ENCODE results near the gene ROBO2. TPM values are rescaled to one million over a fixed set of nuclear protein-coding genes. Genes with fewer than 3 reads are reported as not detected.

The ROBO2 gene
- total RNA-seq, 1 experiment from 2014 or later: not detected

DNA sequence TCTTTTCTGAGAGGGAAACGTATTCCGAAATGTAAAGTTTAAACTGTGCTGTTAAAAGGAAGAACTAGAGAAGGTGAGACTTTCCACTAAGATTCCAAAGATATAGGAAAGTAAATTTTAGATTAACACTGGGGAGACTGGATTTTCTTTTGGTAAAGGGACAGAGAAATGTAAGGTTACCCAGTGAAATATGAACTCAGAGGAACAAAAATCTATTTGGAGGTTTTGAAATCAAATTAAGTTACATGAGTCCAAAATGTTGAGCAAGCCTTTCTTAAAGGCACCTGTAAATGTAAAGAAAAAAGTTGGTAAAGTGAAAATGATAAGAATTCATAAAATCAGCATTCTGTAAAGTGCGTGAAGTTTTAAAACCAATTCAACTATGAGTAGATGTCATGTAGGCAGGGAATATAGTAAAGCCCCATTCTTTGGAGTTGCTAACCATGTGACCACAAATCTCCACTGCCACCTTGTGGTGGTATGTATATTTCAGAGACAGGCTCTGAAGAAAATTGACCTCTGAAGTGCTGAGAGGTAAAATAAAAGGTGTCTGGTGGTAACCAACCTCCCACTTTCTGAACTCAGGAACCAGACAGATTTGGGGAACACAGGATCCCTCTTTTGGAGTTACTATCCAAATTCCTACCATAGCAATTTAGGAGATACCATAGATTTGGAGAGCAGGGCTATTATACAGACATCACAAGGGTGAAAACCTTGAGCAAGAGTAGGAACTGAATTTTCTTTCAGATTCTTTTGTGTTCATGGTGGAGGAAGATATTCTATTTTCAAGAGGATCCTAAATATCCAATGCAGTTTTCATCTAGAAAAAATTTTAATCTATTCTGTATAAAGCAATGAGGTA, 215.3 kb downstream of the ROBO2 start:
- CTCF ChIA-PET: no interaction called here
- Histone ChIP-seq H3K9me3 (ENCODE audit: control insufficient read depth in 1 of 2, insufficient read depth in 1 of 2, low read depth in 1 of 2, low read length in 2 of 2) (peaks cover 4 to 10% of the 10 kb centered on the region in 2 experiments; a peak in 2 of 4 replicates), H4K20me1 (ENCODE audit: insufficient read depth) (no peaks in the 10 kb centered on the region), H3K36me3 (ENCODE audit: control insufficient read depth in 1 of 2, insufficient read depth in 2 of 2, low read length in 2 of 2) (no peaks in the 10 kb centered on the region), H3K4me2 (ENCODE audit: low read length) (no peak overlapping the region), H3K27me3 (ENCODE audit: insufficient read depth, low read length) (no peaks in the 10 kb centered on the region), H3K4me3 (replicated peaks in 1 of 2; ENCODE audit: low read depth in 1 of 2, low read length in 2 of 2) (no peak overlapping the region), H3K4me1 (ENCODE audit: control insufficient read depth in 1 of 2, insufficient read depth in 2 of 2, low read length in 2 of 2) (no peaks in the 10 kb centered on the region), H2AFZ (ENCODE audit: low read depth, low read length, poor library complexity, severe bottlenecking) (no peak overlapping the region), H3K27ac (ENCODE audit: low read depth, low read length) (no peak overlapping the region), H3K79me2 (ENCODE audit: insufficient read depth, low read length) (no peaks in the 10 kb centered on the region), H3K9ac (ENCODE audit: low read length) (no peak overlapping the region), H3K9me2 (ENCODE audit: insufficient read depth) (no peaks in the 10 kb centered on the region)
- ATAC-seq (no peak), DNase-seq (ENCODE audit: low read depth, low spot score) (no peak)
- no TSS peak for BruUV-seq (replicated peaks)
- no peak for TF ChIP-seq ZNF274 (IDR thresholded peaks at IDR 0.05; ENCODE audit: low read depth, low read length)
- no peak for TF ChIP-seq JUND (IDR thresholded peaks at IDR 0.05)
- TF ChIP-seq SIN3A (IDR thresholded peaks at IDR 0.05; ENCODE audit: low read depth): no peak
- TF ChIP-seq ELF1 (IDR thresholded peaks at IDR 0.05; ENCODE audit: borderline replicate concordance, low read depth): no peak
- TF ChIP-seq, protein P1, sequence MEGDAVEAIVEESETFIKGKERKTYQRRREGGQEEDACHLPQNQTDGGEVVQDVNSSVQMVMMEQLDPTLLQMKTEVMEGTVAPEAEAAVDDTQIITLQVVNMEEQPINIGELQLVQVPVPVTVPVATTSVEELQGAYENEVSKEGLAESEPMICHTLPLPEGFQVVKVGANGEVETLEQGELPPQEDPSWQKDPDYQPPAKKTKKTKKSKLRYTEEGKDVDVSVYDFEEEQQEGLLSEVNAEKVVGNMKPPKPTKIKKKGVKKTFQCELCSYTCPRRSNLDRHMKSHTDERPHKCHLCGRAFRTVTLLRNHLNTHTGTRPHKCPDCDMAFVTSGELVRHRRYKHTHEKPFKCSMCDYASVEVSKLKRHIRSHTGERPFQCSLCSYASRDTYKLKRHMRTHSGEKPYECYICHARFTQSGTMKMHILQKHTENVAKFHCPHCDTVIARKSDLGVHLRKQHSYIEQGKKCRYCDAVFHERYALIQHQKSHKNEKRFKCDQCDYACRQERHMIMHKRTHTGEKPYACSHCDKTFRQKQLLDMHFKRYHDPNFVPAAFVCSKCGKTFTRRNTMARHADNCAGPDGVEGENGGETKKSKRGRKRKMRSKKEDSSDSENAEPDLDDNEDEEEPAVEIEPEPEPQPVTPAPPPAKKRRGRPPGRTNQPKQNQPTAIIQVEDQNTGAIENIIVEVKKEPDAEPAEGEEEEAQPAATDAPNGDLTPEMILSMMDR (IDR thresholded peaks at IDR 0.05 in 2 of 3, conservative IDR thresholded peaks at IDR 0.05 in 1 of 3; ENCODE audit: borderline replicate concordance in 1 of 3, insufficient read depth in 1 of 3, low read depth in 2 of 3, low read length in 2 of 3): peak in 2 of 3 experiments; percentile 31 to 51; a peak in 4 of 6 replicates
- TF ChIP-seq RAD21 (IDR thresholded peaks at IDR 0.05; ENCODE audit: low read depth): 0 out of 2 replicates have a peak, but pooled peaks have one; percentile 5
- TF ChIP-seq POLR2A (IDR thresholded peaks at IDR 0.05; ENCODE audit: borderline replicate concordance, extremely low read depth, insufficient read depth, insufficient read length): no peak
- no peak for TF ChIP-seq POLR2AphosphoS5 (IDR thresholded peaks at IDR 0.05; ENCODE audit: low read depth, low read length)
- TF ChIP-seq EGR1 (IDR thresholded peaks at IDR 0.05; ENCODE audit: low read depth): no peak
- TF ChIP-seq EZH2 (IDR thresholded peaks at IDR 0.05): no peak
- intact Hi-C loops (cut with micrococcal nuclease): no loop called here
- RAD21 ChIA-PET (ENCODE audit: low non-redundant PET in 1 of 2, low total read pairs in 2 of 2, uncharacterized antibody in 2 of 2, unreplicated experiment in 2 of 2): no interaction called here
- POLR2A ChIA-PET: no interaction called here

Data from HCT116 (cell line).